Mucosa of stomach (tissue), 1 donor: ENCODE data around the gene SH3BP2.

Experiments used
- H3K27me3 ChIP-seq: one replicate; pipeline ENCODE4 v1.7.0; 2013; ENCODE audit warnings: mild to moderate bottlenecking, low read length; ENCODE audit not compliant: control insufficient read depth, insufficient read depth
- H3K36me3 ChIP-seq: one replicate; pipeline ENCODE4 v1.7.0; 2013; ENCODE audit warnings: low read length; ENCODE audit not compliant: control insufficient read depth, insufficient read depth
- H3K4me1 ChIP-seq: one replicate; pipeline ENCODE4 v1.7.0; 2013; ENCODE audit warnings: mild to moderate bottlenecking, low read length; ENCODE audit not compliant: control insufficient read depth, insufficient read depth
- H3K4me3 ChIP-seq: one replicate; pipeline ENCODE4 v1.7.0; 2013; ENCODE audit warnings: low read length
- H3K9ac ChIP-seq: one replicate; pipeline ENCODE4 v1.7.0; 2013; ENCODE audit warnings: mild to moderate bottlenecking, low read length, moderate library complexity
- H3K9me3 ChIP-seq: one replicate; pipeline ENCODE4 v1.7.0; 2013; ENCODE audit warnings: mild to moderate bottlenecking, low read length, moderate library complexity; ENCODE audit not compliant: control insufficient read depth
- donor health status: Pancreatic carcinoma.

SH3BP2 gene

DNA sequence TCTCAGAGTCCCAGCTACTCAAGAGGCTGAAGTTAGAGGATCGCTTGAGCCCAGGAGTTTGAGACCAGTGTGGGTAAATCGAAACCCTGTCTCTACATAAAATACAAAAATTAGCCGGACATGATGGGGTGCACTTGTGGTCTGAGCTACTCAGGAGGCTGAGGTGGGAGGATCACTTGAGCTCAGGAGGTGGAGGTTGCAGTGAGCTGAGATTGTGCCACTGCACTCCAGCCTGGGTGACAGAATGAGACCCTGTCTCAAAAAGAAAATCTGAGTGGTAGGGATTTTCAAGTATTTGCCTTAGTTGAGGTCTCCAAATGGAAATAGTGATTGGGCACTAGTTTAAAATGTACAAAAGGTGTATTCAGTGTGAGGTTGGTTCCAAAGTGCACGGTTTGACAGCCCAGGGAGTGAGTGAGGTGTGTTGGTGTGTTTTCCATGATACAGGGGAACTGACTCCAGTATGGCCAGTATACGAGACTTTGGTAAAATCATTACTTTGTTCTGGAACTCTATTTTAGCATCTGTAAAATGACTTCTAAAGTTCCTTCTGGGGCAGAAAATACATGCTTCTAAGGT is 64.6 kb downstream of the SH3BP2 start:
- peaks cover 42% of the 10 kb centered on the region for H3K4me1 ChIP-seq
- H3K27me3 ChIP-seq, result no peaks in the 10 kb centered on the region
- peaks cover 5% of the 10 kb centered on the region for H3K36me3 ChIP-seq
- no peak overlapping the region for H3K9ac ChIP-seq
- H3K4me3 ChIP-seq, result no peak overlapping the region
- no peaks in the 10 kb centered on the region for H3K9me3 ChIP-seq

DNA sequence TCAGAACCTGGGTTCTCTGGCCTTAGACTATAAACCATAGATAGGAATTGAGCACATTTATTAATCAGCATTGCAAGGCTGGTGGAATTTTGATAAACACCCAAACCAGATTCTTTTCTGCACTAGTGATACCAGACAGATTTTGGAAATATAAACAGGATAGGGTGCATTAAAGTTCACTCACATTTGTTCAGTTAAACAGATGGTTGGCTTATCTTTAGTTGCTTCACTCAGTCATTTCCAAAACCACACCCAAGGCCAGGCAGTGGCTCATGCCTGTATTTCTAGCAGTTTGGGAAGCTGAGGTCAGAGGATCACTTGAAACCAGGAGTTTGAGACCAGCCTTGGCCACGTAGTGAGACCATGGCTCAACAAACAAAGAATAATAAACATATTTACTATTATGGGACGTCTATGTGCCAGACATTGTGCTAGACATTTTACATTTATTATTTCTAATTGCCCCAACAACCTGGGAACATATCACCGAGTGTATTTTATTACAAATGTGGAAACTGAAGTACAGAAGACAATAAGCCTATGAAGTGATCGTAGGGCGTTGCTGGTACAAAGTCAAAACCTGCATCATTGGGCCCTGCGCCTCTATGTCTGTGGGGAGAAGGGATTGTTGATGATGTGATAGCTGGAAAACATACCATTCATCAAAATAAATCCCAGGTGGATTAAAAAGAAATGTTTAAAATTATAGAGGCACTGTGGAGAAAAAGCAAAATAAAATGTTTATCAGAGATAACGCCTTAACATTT is 65.7 kb downstream of the SH3BP2 start:
- peaks cover 5% of the 10 kb centered on the region for H3K36me3 ChIP-seq
- H3K4me1 ChIP-seq, result peaks cover 40% of the 10 kb centered on the region
- H3K9me3 ChIP-seq, result no peaks in the 10 kb centered on the region
- H3K9ac ChIP-seq, result no peak overlapping the region
- H3K27me3 ChIP-seq, result no peaks in the 10 kb centered on the region
- H3K4me3 ChIP-seq, result no peak overlapping the region

DNA sequence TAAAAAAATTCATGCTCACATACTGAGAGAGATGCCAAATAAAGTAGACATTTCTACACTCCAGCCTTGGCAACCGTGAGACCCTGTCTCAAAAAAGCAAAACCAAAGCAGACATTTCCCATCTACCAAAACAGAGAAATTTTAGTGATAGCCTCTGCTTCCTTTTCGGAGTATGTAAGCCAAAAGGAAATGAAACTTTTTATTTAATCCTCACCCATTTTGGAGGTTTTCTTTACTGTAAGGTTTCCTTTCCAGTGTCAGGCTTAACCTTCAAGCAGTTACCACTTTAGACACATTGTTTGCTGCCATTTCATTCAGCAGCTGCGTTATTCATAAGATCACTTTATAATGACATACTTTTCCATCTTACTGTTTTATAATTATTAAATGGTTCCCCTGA is 66.6 kb downstream of the SH3BP2 start:
- Histone ChIP-seq H3K4me3 (no peak overlapping the region), H3K36me3 (peaks cover under 1% of the 10 kb centered on the region), H3K4me1 (peaks cover 40% of the 10 kb centered on the region), H3K27me3 (no peaks in the 10 kb centered on the region), H3K9ac (no peak overlapping the region), H3K9me3 (no peaks in the 10 kb centered on the region)

DNA sequence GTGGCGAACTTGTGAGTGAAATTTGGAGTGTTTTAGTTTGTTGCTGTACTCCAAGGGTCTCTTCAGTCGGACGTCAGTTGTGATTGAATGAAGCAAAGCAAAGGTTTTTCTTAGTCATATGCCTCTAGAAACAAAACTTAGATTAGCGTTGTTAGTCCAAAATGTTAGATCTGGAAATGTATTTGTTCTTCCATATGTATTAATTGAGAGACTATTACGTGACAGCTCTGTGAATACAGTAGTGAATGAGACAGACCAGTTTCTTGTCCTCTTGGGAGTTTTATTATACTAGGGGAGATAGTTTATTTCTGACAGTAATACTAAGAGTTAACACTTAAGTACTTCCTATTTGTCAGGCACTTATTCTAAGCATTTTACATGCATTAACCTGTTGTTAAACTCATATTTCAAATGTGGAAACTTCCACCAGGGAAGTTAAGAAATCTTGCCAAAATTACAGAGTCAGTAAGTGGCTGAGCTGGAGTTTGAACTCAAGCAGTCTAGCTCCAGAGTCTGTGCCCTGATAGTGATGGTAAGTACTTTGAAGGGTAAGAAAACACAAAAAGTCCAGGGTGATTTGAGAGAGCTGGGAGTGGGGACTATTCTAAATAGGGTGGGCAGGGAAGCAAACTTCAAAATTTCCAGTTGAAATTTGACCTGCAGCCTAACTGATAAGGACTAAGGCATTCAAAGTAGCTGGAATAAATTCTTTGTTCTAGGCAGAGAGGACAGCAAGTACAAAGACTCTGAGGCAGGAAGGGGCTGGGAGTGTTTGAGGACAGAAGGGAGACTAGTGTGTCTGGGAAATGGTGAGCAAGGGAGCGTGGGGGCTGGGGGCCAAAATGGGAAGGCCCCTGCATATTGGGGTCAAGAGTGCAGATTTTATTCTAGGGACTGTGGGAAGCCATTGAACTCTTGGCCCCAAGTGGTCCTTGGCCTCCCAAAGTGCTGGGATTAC is 67.8 kb downstream of the SH3BP2 start:
- Histone ChIP-seq H3K36me3 (no peaks in the 10 kb centered on the region), H3K4me1 (peaks cover 45% of the 10 kb centered on the region), H3K27me3 (no peaks in the 10 kb centered on the region), H3K4me3 (no peak overlapping the region), H3K9me3 (no peaks in the 10 kb centered on the region), H3K9ac (no peak overlapping the region)

DNA sequence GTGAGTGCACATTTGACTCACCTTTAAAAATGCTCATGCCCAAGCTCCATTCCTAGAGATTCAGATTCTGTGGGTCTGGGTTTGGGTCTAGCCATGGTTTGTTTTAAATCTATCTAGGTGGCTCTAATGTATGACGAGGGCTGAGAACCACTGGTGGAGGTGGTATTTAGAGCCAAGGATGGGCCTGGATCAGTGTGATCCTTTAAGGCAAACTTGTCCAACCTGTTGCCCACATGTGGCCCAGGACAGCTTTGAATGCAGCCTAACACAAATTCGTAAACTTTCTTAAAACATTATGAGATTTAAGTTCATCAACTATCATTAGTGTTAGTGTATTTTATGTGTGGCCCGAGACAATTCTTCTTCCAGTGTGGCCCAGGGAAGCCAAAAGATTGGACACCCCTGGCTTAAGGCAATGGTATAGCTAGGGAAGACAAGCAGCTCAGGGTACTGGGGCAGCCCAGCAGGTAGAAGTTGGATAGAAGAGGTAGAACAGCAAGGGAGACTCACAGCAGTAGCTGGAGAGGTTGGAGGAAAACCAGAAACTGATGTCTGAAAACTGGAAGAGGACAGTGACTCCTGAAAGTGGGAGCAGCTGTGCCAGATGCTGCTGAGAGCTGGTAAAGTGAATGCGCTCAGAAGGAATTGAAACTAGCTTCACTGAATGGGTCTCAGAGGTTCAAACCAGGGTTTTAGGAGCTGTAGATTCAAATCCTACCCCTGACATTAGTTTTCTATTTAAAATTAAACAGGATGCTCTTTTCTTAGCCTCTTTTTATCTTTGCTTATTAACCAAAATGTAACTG is 68.9 kb downstream of the SH3BP2 start:
- H3K4me1 ChIP-seq, result peaks cover 48% of the 10 kb centered on the region
- H3K4me3 ChIP-seq, result no peak overlapping the region
- H3K27me3 ChIP-seq, result no peaks in the 10 kb centered on the region
- H3K9me3 ChIP-seq, result no peaks in the 10 kb centered on the region
- H3K9ac ChIP-seq, result no peak overlapping the region
- H3K36me3 ChIP-seq, result no peaks in the 10 kb centered on the region

DNA sequence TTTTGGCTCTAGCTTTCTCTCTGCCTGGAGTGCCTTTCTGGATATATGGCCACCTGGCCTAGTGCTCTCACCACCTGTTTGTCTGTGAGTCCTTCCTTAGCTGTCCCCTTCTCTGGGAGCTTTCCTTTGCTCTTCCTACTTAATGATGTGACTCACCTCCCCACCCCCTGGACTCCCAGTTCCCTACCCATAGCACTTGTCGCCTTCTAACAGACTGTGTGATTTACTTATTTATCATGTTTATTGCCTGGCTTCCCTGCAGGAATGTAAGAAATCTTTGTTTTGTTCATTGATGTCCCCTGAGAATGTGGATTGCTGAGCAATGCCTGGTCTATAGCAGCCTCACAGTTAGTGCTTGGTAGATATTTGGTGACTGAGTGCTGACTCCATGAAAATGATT is 69.6 kb downstream of the SH3BP2 start:
- Histone ChIP-seq H3K36me3 (no peaks in the 10 kb centered on the region), H3K27me3 (no peaks in the 10 kb centered on the region), H3K9me3 (no peaks in the 10 kb centered on the region), H3K9ac (no peak overlapping the region), H3K4me1 (peaks cover 55% of the 10 kb centered on the region), H3K4me3 (no peak overlapping the region)

DNA sequence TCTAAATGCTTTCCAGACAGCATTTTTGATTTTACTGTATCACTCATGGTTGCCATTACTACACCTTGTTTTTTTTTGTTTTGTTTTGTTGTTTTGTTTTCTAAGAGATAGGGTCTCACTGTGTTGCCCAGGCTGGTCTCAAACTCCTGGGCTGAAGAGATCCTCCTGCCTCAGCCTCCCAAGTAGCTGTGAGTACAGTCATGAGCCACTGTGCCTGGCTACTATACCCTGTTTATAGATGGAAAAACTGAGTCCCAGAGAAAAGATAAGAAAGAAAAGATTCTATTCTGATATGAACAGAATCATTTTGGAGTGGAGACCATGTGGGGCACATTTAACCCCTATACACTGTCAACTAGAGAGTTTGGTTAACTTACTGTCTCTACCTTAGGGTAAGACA is 70.8 kb downstream of the SH3BP2 start:
- H3K27me3 ChIP-seq, result no peaks in the 10 kb centered on the region
- H3K4me3 ChIP-seq, result no peak overlapping the region
- H3K9me3 ChIP-seq, result no peaks in the 10 kb centered on the region
- no peak overlapping the region for H3K9ac ChIP-seq
- peaks cover 59% of the 10 kb centered on the region for H3K4me1 ChIP-seq
- H3K36me3 ChIP-seq, result no peaks in the 10 kb centered on the region

DNA sequence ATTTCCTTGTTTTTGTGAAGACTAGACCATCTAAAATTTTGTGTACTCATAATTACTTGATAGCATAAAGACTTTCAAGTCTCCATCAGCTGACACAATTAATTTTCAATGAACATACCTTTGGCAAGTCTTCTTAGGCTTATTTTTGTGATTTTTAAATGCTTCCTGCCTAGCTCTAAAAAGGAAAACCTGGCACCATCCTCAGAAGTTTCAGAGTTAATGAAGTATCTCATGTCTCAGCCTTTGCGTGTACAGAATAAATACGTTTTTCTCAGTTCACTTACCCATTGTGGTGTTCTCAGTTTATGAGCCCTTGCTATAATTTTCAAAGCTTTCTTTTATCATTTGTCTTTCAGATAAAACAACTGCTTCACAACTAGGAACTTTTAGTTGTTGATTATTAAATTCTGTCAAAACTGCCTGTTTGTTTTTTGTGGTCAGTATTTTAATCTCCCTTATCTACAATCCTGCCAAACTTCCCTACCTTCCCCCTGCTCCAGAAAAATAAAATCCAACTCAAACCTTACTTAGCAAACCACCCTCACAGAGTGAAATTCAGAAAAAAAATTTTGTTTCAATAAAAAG is 72.4 kb downstream of the SH3BP2 start:
- no peak overlapping the region for H3K9ac ChIP-seq
- no peaks in the 10 kb centered on the region for H3K36me3 ChIP-seq
- no peaks in the 10 kb centered on the region for H3K27me3 ChIP-seq
- no peak overlapping the region for H3K4me3 ChIP-seq
- H3K4me1 ChIP-seq, result peaks cover 62% of the 10 kb centered on the region
- no peaks in the 10 kb centered on the region for H3K9me3 ChIP-seq

DNA sequence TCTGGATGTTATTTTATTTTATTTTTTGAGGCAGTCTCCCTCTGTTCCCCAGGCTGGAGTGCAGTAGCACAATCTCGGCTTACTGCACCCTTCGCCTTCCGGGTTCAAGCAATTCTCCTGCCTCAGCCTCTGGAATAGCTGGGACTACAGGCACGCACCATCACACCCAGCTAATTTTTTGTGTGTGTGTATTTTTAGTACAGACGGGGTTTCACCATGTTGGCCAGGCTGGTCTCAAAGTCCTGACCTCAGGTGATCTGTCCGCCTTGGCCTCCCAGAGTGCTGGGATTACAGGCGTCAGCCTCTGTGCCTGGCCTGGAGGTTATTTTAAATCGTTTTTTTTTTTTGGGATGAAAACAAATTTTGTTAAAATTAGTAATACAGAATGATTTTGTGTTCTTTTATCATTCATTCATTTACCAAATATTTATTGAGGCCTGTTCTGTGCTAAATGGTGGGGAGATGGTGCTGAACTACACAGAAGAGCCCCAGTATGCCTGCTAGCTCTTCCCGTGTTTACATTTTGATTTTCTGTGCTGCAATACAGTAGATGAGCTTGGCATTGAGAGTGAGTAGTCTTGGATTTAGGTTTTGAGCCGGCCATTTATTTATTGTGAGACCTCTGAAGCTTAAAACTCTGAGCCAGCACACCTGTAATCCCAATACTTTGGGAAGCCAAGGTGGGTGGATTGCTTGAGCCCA is 73.4 kb downstream of the SH3BP2 start:
- H3K9ac ChIP-seq, result no peak overlapping the region
- no peak overlapping the region for H3K4me3 ChIP-seq
- H3K4me1 ChIP-seq, result peaks cover 54% of the 10 kb centered on the region
- H3K27me3 ChIP-seq, result no peaks in the 10 kb centered on the region
- H3K9me3 ChIP-seq, result no peaks in the 10 kb centered on the region
- no peaks in the 10 kb centered on the region for H3K36me3 ChIP-seq

DNA sequence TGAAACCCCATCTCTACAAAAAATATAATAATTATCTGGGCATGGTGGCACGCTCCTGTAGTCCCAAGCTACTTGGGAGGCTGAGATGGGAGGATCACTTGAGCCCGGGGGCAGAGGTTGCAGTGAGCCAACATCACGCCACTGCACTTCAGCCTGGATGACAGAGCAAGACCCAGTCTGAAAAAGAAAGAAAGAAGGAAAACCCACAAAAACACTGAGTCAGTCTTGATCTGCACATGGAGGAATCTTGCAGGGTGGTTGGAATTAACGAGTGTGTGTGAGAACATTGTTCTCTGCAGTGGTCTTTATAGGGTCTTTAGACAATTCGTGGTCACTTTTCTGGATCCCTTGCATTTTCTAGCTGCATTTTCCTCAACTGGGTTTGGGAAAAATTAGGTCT is 74.0 kb downstream of the SH3BP2 start:
- Histone ChIP-seq H3K27me3 (no peaks in the 10 kb centered on the region), H3K4me3 (no peak overlapping the region), H3K9me3 (no peaks in the 10 kb centered on the region), H3K36me3 (no peaks in the 10 kb centered on the region), H3K4me1 (peaks cover 51% of the 10 kb centered on the region), H3K9ac (no peak overlapping the region)
